ENCODE measurements around the gene ENO4. TPM values are rescaled to one million over a fixed set of nuclear protein-coding genes. Genes with fewer than 3 reads are reported as not detected.

The ENO4 gene
- total and polyA plus RNA-seq, 5 donors from 2014 or later: not detected

DNA sequence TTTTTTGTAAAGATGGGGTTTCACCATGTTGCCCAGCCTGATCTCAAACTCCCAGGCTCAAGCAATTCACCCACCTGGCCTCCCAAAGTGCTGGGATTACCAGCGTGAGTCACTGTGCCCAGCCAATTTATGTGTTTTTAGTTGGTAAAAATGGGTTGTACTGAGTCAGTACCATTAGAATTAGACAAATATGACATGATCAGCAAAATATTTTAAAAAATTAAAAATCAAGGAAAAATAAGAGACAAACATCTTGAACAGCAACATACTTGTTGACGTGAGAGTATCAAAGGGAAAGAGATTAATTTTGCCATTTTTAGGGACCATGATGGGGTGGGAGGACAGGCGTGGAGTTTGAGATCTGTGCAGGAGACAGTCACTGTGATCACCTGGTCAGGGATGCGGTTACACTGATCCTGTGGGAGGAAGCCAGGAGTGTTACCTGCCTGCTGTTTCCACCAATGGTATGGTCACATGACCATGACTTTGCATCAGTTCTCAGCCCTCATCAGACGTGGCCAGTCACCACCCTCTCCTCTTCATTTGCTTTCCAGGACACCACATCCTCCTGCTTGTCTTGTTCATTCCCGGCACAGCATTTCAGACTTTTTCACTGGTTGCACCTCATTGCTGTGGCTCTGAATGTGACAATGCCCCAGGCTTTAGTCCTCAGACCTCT, 29.2 kb upstream of the ENO4 start:
- ATAC-seq (ENCODE audit: low read depth in 2 of 2) (no peak), DNase-seq (no peak)
- Histone ChIP-seq H3K27ac (ENCODE audit: insufficient read depth, low read length, poor library complexity, severe bottlenecking) (no peak overlapping the region), H3K36me3 (ENCODE audit: control insufficient read depth, insufficient read depth, low read length) (no peaks in the 10 kb centered on the region), H3K4me1 (ENCODE audit: control insufficient read depth, insufficient read depth, low read length, poor library complexity, severe bottlenecking) (no peaks in the 10 kb centered on the region), H3K4me3 (ENCODE audit: low read depth, low read length) (no peak overlapping the region), H3K27me3 (ENCODE audit: control insufficient read depth, insufficient read depth, low read length) (no peaks in the 10 kb centered on the region), H3K9me3 (ENCODE audit: control insufficient read depth in 2 of 2, low read length in 2 of 2) (no peaks in the 10 kb centered on the region)
- H3K9me3 Mint-ChIP-seq: peaks cover 0 to 4% (median 0%) of the 10 kb centered on the region in 7 donors
- no peaks in the 10 kb centered on the region for H3K27me3 Mint-ChIP-seq
- H3K27ac Mint-ChIP-seq: no peak overlapping the region
- peaks cover 7% of the 10 kb centered on the region for H3K36me3 Mint-ChIP-seq
- H3K4me3 Mint-ChIP-seq: no peak overlapping the region
- no peaks in the 10 kb centered on the region for H3K4me1 Mint-ChIP-seq

DNA sequence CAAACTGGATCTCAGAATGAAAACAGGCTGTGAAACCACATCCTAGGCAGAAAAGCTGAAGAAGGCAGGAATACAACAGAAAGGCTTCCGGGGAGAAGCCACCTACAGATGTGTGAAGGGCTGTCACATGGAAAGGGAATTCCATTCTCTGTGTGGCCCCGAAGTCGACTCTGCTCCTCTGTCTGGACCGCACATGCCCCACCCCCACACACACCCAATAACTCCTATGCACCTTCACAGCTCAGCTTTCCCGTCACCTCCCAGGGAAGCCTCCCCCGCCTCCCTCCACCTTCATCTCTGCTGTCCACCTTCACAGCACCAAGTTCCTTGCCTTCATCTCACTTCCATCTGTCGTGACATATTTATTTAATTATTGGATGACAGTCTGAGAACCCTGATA, 23.4 kb upstream of the ENO4 start:
- Histone ChIP-seq H3K36me3 (ENCODE audit: control insufficient read depth, insufficient read depth, low read length) (no peaks in the 10 kb centered on the region), H3K4me3 (ENCODE audit: low read depth, low read length) (no peak overlapping the region), H3K27me3 (ENCODE audit: control insufficient read depth, insufficient read depth, low read length) (no peaks in the 10 kb centered on the region), H3K4me1 (ENCODE audit: control insufficient read depth, insufficient read depth, low read length, poor library complexity, severe bottlenecking) (no peaks in the 10 kb centered on the region), H3K9me3 (ENCODE audit: control insufficient read depth in 2 of 2, low read length in 2 of 2) (no peaks in the 10 kb centered on the region), H3K27ac (ENCODE audit: insufficient read depth, low read length, poor library complexity, severe bottlenecking) (no peak overlapping the region)
- no peak overlapping the region for H3K27ac Mint-ChIP-seq
- peaks cover 4% of the 10 kb centered on the region for H3K36me3 Mint-ChIP-seq
- DNase-seq: no peak
- peaks cover 0 to 4% (median 0%) of the 10 kb centered on the region in 7 donors for H3K9me3 Mint-ChIP-seq
- no peaks in the 10 kb centered on the region for H3K4me1 Mint-ChIP-seq
- H3K4me3 Mint-ChIP-seq: no peak overlapping the region
- H3K27me3 Mint-ChIP-seq: no peaks in the 10 kb centered on the region
- no peak for ATAC-seq (ENCODE audit: low read depth in 2 of 2)

DNA sequence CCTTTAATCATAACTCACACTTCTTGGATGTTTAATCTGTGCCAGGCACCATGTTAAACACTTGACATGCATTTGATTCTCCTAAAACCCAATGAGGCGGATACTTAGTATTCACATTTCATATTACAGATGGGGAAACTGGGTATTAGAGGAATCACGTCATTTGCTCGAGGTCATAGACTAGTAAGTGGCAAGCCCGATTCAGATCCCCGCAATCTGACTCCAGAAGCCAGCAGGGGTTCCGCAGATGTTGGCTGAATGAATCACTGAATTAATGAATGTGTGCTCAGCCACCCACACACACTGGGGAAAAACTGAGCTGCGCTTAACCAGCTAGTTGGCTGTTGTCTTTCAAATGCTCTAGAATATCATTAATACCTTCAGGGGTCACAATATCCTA, 22.5 kb upstream of the ENO4 start:
- Histone ChIP-seq H3K27ac (ENCODE audit: insufficient read depth, low read length, poor library complexity, severe bottlenecking) (no peak overlapping the region), H3K9me3 (ENCODE audit: control insufficient read depth in 2 of 2, low read length in 2 of 2) (no peaks in the 10 kb centered on the region), H3K4me1 (ENCODE audit: control insufficient read depth, insufficient read depth, low read length, poor library complexity, severe bottlenecking) (no peaks in the 10 kb centered on the region), H3K36me3 (ENCODE audit: control insufficient read depth, insufficient read depth, low read length) (no peaks in the 10 kb centered on the region), H3K4me3 (ENCODE audit: low read depth, low read length) (no peak overlapping the region), H3K27me3 (ENCODE audit: control insufficient read depth, insufficient read depth, low read length) (no peaks in the 10 kb centered on the region)
- Mint-ChIP-seq H3K27ac (no peak overlapping the region), H3K27me3 (no peaks in the 10 kb centered on the region), H3K9me3 (peaks cover 0 to 2% (median 0%) of the 10 kb centered on the region in 7 donors), H3K4me1 (no peaks in the 10 kb centered on the region), H3K36me3 (no peaks in the 10 kb centered on the region), H3K4me3 (no peak overlapping the region)
- ATAC-seq (ENCODE audit: low read depth in 2 of 2): no peak
- DNase-seq: no peak

- Histone ChIP-seq H3K27ac (ENCODE audit: insufficient read depth, low read length, poor library complexity, severe bottlenecking) (no peak overlapping the region), H3K36me3 (ENCODE audit: control insufficient read depth, insufficient read depth, low read length) (no peaks in the 10 kb centered on the region), H3K27me3 (ENCODE audit: control insufficient read depth, insufficient read depth, low read length) (no peaks in the 10 kb centered on the region), H3K4me1 (ENCODE audit: control insufficient read depth, insufficient read depth, low read length, poor library complexity, severe bottlenecking) (no peaks in the 10 kb centered on the region), H3K9me3 (ENCODE audit: control insufficient read depth in 2 of 2, low read length in 2 of 2) (no peaks in the 10 kb centered on the region), H3K4me3 (ENCODE audit: low read depth, low read length) (no peak overlapping the region)
- H3K27me3 Mint-ChIP-seq: no peaks in the 10 kb centered on the region
- peaks cover 0 to 2% (median 0%) of the 10 kb centered on the region in 7 donors for H3K9me3 Mint-ChIP-seq
- no peak for ATAC-seq (ENCODE audit: low read depth in 2 of 2)
- H3K27ac Mint-ChIP-seq: no peak overlapping the region
- no peaks in the 10 kb centered on the region for H3K36me3 Mint-ChIP-seq
- H3K4me3 Mint-ChIP-seq: no peak overlapping the region
- no peaks in the 10 kb centered on the region for H3K4me1 Mint-ChIP-seq
- no peak for DNase-seq
Observed at GRCh38 chr10:116827214-116827671, 22.1 kb upstream of the ENO4 start.

GRCh38 chr10:116828116-116828515, 21.2 kb upstream of the ENO4 start:
- H3K4me1 Mint-ChIP-seq: no peaks in the 10 kb centered on the region
- H3K27me3 ChIP-seq (ENCODE audit: control insufficient read depth, insufficient read depth, low read length): no peaks in the 10 kb centered on the region
- H3K27ac Mint-ChIP-seq: no peak overlapping the region
- H3K36me3 Mint-ChIP-seq: no peaks in the 10 kb centered on the region
- peaks cover 0 to 2% (median 0%) of the 10 kb centered on the region in 7 donors for H3K9me3 Mint-ChIP-seq
- no peaks in the 10 kb centered on the region for H3K27me3 Mint-ChIP-seq
- ATAC-seq (ENCODE audit: low read depth in 2 of 2) (no peak), DNase-seq (no peak)
- H3K27ac ChIP-seq (ENCODE audit: insufficient read depth, low read length, poor library complexity, severe bottlenecking): no peak overlapping the region
- H3K36me3 ChIP-seq (ENCODE audit: control insufficient read depth, insufficient read depth, low read length): no peaks in the 10 kb centered on the region
- no peaks in the 10 kb centered on the region for H3K9me3 ChIP-seq (ENCODE audit: control insufficient read depth in 2 of 2, low read length in 2 of 2)
- H3K4me3 Mint-ChIP-seq: no peak overlapping the region
- H3K4me1 ChIP-seq (ENCODE audit: control insufficient read depth, insufficient read depth, low read length, poor library complexity, severe bottlenecking): no peaks in the 10 kb centered on the region
- no peak overlapping the region for H3K4me3 ChIP-seq (ENCODE audit: low read depth, low read length)

DNA sequence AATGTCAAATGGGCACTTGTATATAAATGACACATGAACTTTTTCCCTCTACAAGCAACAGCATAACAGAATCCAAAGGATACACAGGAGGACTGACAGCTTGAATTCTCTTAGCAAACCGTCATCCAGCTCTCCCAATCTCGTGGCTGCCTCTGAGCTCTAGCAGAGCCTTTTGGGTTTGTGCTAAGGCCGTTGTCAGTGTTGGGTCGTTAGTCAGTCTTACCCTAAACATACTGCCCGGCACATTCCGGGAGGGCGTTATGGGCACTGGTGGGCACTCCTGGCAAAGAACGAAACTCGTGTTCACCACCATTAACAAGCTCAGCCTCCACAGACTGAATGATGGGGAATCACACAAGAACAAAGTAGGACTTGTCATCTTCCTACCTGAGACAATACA, 19.6 kb upstream of the ENO4 start:
- H3K9me3 Mint-ChIP-seq: peaks cover 0 to 4% (median 0%) of the 10 kb centered on the region in 7 donors
- H3K27ac ChIP-seq (ENCODE audit: insufficient read depth, low read length, poor library complexity, severe bottlenecking): no peak overlapping the region

GRCh38 chr10:116831086-116831485, 18.2 kb upstream of the ENO4 start:
- DNase-seq (no peak), ATAC-seq (ENCODE audit: low read depth in 2 of 2) (no peak)
- H3K36me3 ChIP-seq (ENCODE audit: control insufficient read depth, insufficient read depth, low read length): no peaks in the 10 kb centered on the region
- no peak overlapping the region for H3K27ac ChIP-seq (ENCODE audit: insufficient read depth, low read length, poor library complexity, severe bottlenecking)
- Mint-ChIP-seq H3K27me3 (no peaks in the 10 kb centered on the region), H3K4me3 (no peak overlapping the region), H3K9me3 (peaks cover 0 to 4% (median 0%) of the 10 kb centered on the region in 7 donors), H3K4me1 (no peaks in the 10 kb centered on the region), H3K27ac (no peak overlapping the region), H3K36me3 (no peaks in the 10 kb centered on the region)
- no peak overlapping the region for H3K4me3 ChIP-seq (ENCODE audit: low read depth, low read length)
- no peaks in the 10 kb centered on the region for H3K9me3 ChIP-seq (ENCODE audit: control insufficient read depth in 2 of 2, low read length in 2 of 2)
- H3K27me3 ChIP-seq (ENCODE audit: control insufficient read depth, insufficient read depth, low read length): no peaks in the 10 kb centered on the region
- H3K4me1 ChIP-seq (ENCODE audit: control insufficient read depth, insufficient read depth, low read length, poor library complexity, severe bottlenecking): no peaks in the 10 kb centered on the region

More for the DNA sequence above, 19.6 kb upstream of the ENO4 start:
- Histone ChIP-seq H3K4me3 (ENCODE audit: low read depth, low read length) (no peak overlapping the region), H3K36me3 (ENCODE audit: control insufficient read depth, insufficient read depth, low read length) (no peaks in the 10 kb centered on the region), H3K9me3 (ENCODE audit: control insufficient read depth in 2 of 2, low read length in 2 of 2) (no peaks in the 10 kb centered on the region), H3K4me1 (ENCODE audit: control insufficient read depth, insufficient read depth, low read length, poor library complexity, severe bottlenecking) (no peaks in the 10 kb centered on the region), H3K27me3 (ENCODE audit: control insufficient read depth, insufficient read depth, low read length) (no peaks in the 10 kb centered on the region)
- Mint-ChIP-seq H3K36me3 (no peaks in the 10 kb centered on the region), H3K4me1 (no peaks in the 10 kb centered on the region), H3K27ac (no peak overlapping the region), H3K27me3 (no peaks in the 10 kb centered on the region), H3K4me3 (no peak overlapping the region)
- ATAC-seq (ENCODE audit: low read depth in 2 of 2): no peak
- DNase-seq: no peak

GRCh38 chr10:116831790-116832189, 17.5 kb upstream of the ENO4 start:
- Mint-ChIP-seq H3K27ac (no peak overlapping the region), H3K36me3 (no peaks in the 10 kb centered on the region)

More at GRCh38 chr10:116831790-116832189, 17.5 kb upstream of the ENO4 start:
- Histone ChIP-seq H3K36me3 (ENCODE audit: control insufficient read depth, insufficient read depth, low read length) (no peaks in the 10 kb centered on the region), H3K4me1 (ENCODE audit: control insufficient read depth, insufficient read depth, low read length, poor library complexity, severe bottlenecking) (no peaks in the 10 kb centered on the region), H3K4me3 (ENCODE audit: low read depth, low read length) (no peak overlapping the region), H3K9me3 (ENCODE audit: control insufficient read depth in 2 of 2, low read length in 2 of 2) (no peaks in the 10 kb centered on the region), H3K27ac (ENCODE audit: insufficient read depth, low read length, poor library complexity, severe bottlenecking) (no peak overlapping the region), H3K27me3 (ENCODE audit: control insufficient read depth, insufficient read depth, low read length) (no peaks in the 10 kb centered on the region)
- ATAC-seq (ENCODE audit: low read depth in 2 of 2) (no peak), DNase-seq (no peak)
- no peak overlapping the region for H3K4me3 Mint-ChIP-seq
- no peaks in the 10 kb centered on the region for H3K4me1 Mint-ChIP-seq
- no peaks in the 10 kb centered on the region for H3K27me3 Mint-ChIP-seq
- H3K9me3 Mint-ChIP-seq: peaks cover 0 to 4% (median 0%) of the 10 kb centered on the region in 7 donors
